GM12864 (cell line): ENCODE results near the gene CLSTN2.

Experiments used
- DNase-seq: peaks from one replicate; pipeline ENCODE4 v3.0.0-alpha.2; 2011; ENCODE audit warnings: low read depth
- H3K4me3 ChIP-seq: 2 replicates; pipeline ENCODE4 v1.5.1; 2011; ENCODE audit warnings: mild to moderate bottlenecking, low read depth, low read length, control low read depth
- CTCF ChIP-seq: IDR thresholded peaks from 2 replicates; pipeline ENCODE4 v1.5.1; 2011; ENCODE audit warnings: low read depth, mild to moderate bottlenecking, moderate library complexity, low read length, control low read depth, inconsistent platforms; ENCODE audit errors: missing control alignments

The CLSTN2 gene

GRCh38 chr3:139935016-139935865 is at the start of gene CLSTN2:
TSS of gene CLSTN2 (plus strand) at chr3:139935185.
- DNase-seq, result no peak
- peak within 1 kb of the TSS; percentile 20; the same call in 1 of the 2 replicates for H3K4me3 ChIP-seq
- TF ChIP-seq CTCF, result no peak

GRCh38 chr3:139887431-139887830 is 47.6 kb upstream of the CLSTN2 start:
- no peak for TF ChIP-seq CTCF
- H3K4me3 ChIP-seq, result no peak overlapping the region
- no peak for DNase-seq

- no peak for TF ChIP-seq CTCF
- no peak for DNase-seq
- no peak overlapping the region for H3K4me3 ChIP-seq
These were observed 46.3 kb upstream of the CLSTN2 start for GRCh38 chr3:139888561-139889140.

- TF ChIP-seq CTCF, result no peak
- H3K4me3 ChIP-seq, result no peak overlapping the region
- DNase-seq, result no peak
These were observed 41.6 kb upstream of the CLSTN2 start for GRCh38 chr3:139893267-139893962.

GRCh38 chr3:139893963-139894642 is 40.9 kb upstream of the CLSTN2 start:
- no peak for DNase-seq
- no peak for TF ChIP-seq CTCF
- no peak overlapping the region for H3K4me3 ChIP-seq

- no peak for DNase-seq
- H3K4me3 ChIP-seq, result no peak overlapping the region
- no peak for TF ChIP-seq CTCF
These were observed 40.4 kb upstream of the CLSTN2 start for GRCh38 chr3:139894643-139894989.
